B cell (primary cell): Measurements from ENCODE around the gene BANP.
"Not testable (repeated sequence)": the region's sequence is repeated elsewhere in the genome, so short reads cannot be mapped to it uniquely, and the experiment has no call there.

Source experiments
- CTCF ChIP-seq: fragments of 200-600 bp; IDR thresholded peaks from one replicate; pipeline ENCODE4 v1.8.0; 2022; ENCODE audit warnings: antibody characterized with exemption, mild to moderate bottlenecking
- EZH2 ChIP-seq: IDR thresholded peaks from 2 replicates; pipeline ENCODE4 v1.6.1; 2012; ENCODE audit warnings: borderline replicate concordance, low read depth, mild to moderate bottlenecking, moderate library complexity, low read length; ENCODE audit not compliant: insufficient read depth, poor library complexity, severe bottlenecking

GRCh38 chr16:88089632-88090376, 138.6 kb downstream of the BANP start:
- TF ChIP-seq CTCF, EZH2: not testable (repeated sequence)
